ENCODE results near the gene PRCP. TPM values are rescaled to one million over a fixed set of nuclear protein-coding genes. Genes with fewer than 3 reads are reported as not detected.

Gene PRCP
- total RNA-seq, 1 experiment from 2014 or later, result 56.7 TPM

- no peaks in the 10 kb centered on the region for H3K27me3 Mint-ChIP-seq (ENCODE audit: low read depth)
- Histone ChIP-seq H2BK12ac (ENCODE audit: insufficient read length, low read depth, low read length) (no peak overlapping the region), H2BK20ac (ENCODE audit: low read depth, low read length, poor library complexity, severe bottlenecking) (no peak overlapping the region), H3K14ac (ENCODE audit: insufficient read depth, low read length) (no peak overlapping the region), H3K18ac (ENCODE audit: insufficient read length, low read depth, low read length) (no peak overlapping the region), H2BK15ac (ENCODE audit: low read depth, low read length) (no peak overlapping the region), H3K9me3 (ENCODE audit: control insufficient read depth, low read depth, low read length) (no peaks in the 10 kb centered on the region), H3T11ph (ENCODE audit: low read length) (no peak overlapping the region), H3K4me2 (ENCODE audit: insufficient read depth, insufficient read length, low read length) (no peak overlapping the region), H3K9ac (ENCODE audit: extremely low read depth, insufficient read length, low read length) (no peak overlapping the region), H3K56ac (ENCODE audit: insufficient read length, low read depth, low read length) (no peak overlapping the region), H4K91ac (ENCODE audit: insufficient read length, low read depth, low read length) (no peak overlapping the region), H3K27me3 (ENCODE audit: insufficient read depth, low read length) (no peaks in the 10 kb centered on the region), H3K23ac (ENCODE audit: insufficient read length, low read depth, low read length) (no peak overlapping the region), H2AFZ (ENCODE audit: low read length) (no peak overlapping the region), H3K4ac (ENCODE audit: low read depth, low read length) (no peak overlapping the region), H3K79me1 (ENCODE audit: insufficient read depth, low read depth, low read length, poor library complexity, severe bottlenecking) (no peaks in the 10 kb centered on the region), H3K23me2 (ENCODE audit: insufficient read length, low read depth, low read length, poor library complexity, severe bottlenecking) (no peaks in the 10 kb centered on the region), H2AK5ac (ENCODE audit: insufficient read length, low read length) (no peak overlapping the region), H4K5ac (ENCODE audit: insufficient read length, low read depth, low read length) (no peak overlapping the region), H2BK120ac (ENCODE audit: low read depth, low read length, poor library complexity, severe bottlenecking) (no peak overlapping the region), H3K79me2 (ENCODE audit: insufficient read depth, low read length) (no peaks in the 10 kb centered on the region), H3K4me1 (ENCODE audit: insufficient read depth, low read length) (no peaks in the 10 kb centered on the region), H3K27ac (ENCODE audit: insufficient read length, low read depth, low read length) (no peak overlapping the region), H4K20me1 (ENCODE audit: control insufficient read depth, insufficient read depth, insufficient read length) (no peaks in the 10 kb centered on the region), H4K8ac (replicated peaks; ENCODE audit: insufficient read length, low read depth, low read length) (no peak overlapping the region), H2BK5ac (ENCODE audit: insufficient read length, low read length) (no peak overlapping the region)
- no peak overlapping the region for H3K27ac Mint-ChIP-seq
- no peaks in the 10 kb centered on the region for H3K36me3 Mint-ChIP-seq (ENCODE audit: insufficient read depth in 1 of 3, low read depth in 3 of 3)
- H3K4me3 Mint-ChIP-seq, result no peak overlapping the region
- no peak for DNase-seq
- no CpG with 5 or more reads among the region's 3 CpGs for WGBS (ENCODE audit: extremely low coverage, insufficient read length, low lambda C conversion rate)
- no peaks in the 10 kb centered on the region; a peak in 2 of 5 replicates for H3K9me3 Mint-ChIP-seq
- no peak for TF ChIP-seq CTCF (conservative IDR thresholded peaks at IDR 0.05)
- H3K4me1 Mint-ChIP-seq, result peaks cover 0 to 13% of the 10 kb centered on the region in 2 experiments; a peak in 2 of 4 replicates
These were observed 113.4 kb downstream of the PRCP start for GRCh38 chr11:82786836-82787235.
